HCT116 (cell line): ENCODE measurements around the gene MT3. TPM values are rescaled to one million over a fixed set of nuclear protein-coding genes. Genes with fewer than 3 reads are reported as not detected.

Experiments used
- ATAC-seq: fragments of 200-7000 bp; cut with Tn5 transposase; 2 replicates; pipeline ENCODE4 v1.9.1; 2020; ENCODE audit warnings: mild to moderate bottlenecking, moderate library complexity
- BruUV-seq: library from RNA; stranded (reverse); fragments of 400-500 nt; replicated peaks from 2 replicates; lab custom pipeline; 2021; lab: Mats Ljungman, UMichigan
- CTCF ChIA-PET: fragments of 300-600 bp; sonication (Branson Sonifier 250); formaldehyde crosslinking; loops from one replicate; lab custom pipeline; 2021; ENCODE audit warnings: antibody characterized with exemption; lab: Charles Lee
- POLR2A ChIA-PET: fragments of 300-600, 350-600 bp; sonication (Branson Sonifier 250); formaldehyde crosslinking; loops from one replicate; lab custom pipeline; 2021; ENCODE audit warnings: antibody characterized with exemption; lab: Charles Lee
- RAD21 ChIA-PET, 2 experiments: fragments of 300-600 bp; sonication (Branson Sonifier 250); formaldehyde crosslinking; loops; one replicate each; lab custom pipeline; 2023; ENCODE audit warnings: low total read pairs in 2 of 2; ENCODE audit not compliant: uncharacterized antibody in 2 of 2, unreplicated experiment in 2 of 2, low non-redundant PET in 1 of 2; lab: Charles Lee
- DNase-seq: peaks from one replicate; pipeline ENCODE4 v3.0.0-alpha.2; 2010; ENCODE audit warnings: low read depth, low spot score
- H2AFZ ChIP-seq: fragments of 200-600 bp; shearing (Covaris generic), sonication (generic); 2 replicates; pipeline ENCODE4 v1.6.1; 2017; ENCODE audit warnings: low read depth, mixed run types, mixed read lengths, antibody characterized with exemption, low read length; ENCODE audit not compliant: poor library complexity, severe bottlenecking
- H3K27ac ChIP-seq: 2 replicates; pipeline ENCODE4 v1.5.1; 2012; ENCODE audit warnings: low read depth, low read length
- H3K27me3 ChIP-seq: fragments of 200-600 bp; sonication (generic); 2 replicates; pipeline ENCODE4 v1.6.1; 2016; ENCODE audit warnings: mixed run types, low read length, mixed read lengths; ENCODE audit not compliant: insufficient read depth
- H3K36me3 ChIP-seq, 2 experiments: fragments of 200-500 bp in 1 of 2; fragments of 200-600 bp in 1 of 2; sonication (Bioruptor generic) in 1 of 2; sonication (generic) in 1 of 2; 2 replicates each; pipeline versions ENCODE4 v1.5.1 to v1.6.1; 2014 to 2016; ENCODE audit warnings: low read length in 2 of 2, inconsistent platforms in 1 of 2, mixed read lengths in 1 of 2, mixed run types in 1 of 2; ENCODE audit not compliant: insufficient read depth in 2 of 2, control insufficient read depth in 1 of 2
- H3K4me1 ChIP-seq, 2 experiments: fragments of 200-600 bp in 1 of 2; sonication (generic) in 1 of 2; 2 replicates each; pipeline versions ENCODE4 v1.5.1 to v1.6.1; 2012 to 2017; ENCODE audit warnings: low read length in 2 of 2, inconsistent platforms in 1 of 2, mild to moderate bottlenecking in 1 of 2, mixed read lengths in 1 of 2, mixed run types in 1 of 2, moderate library complexity in 1 of 2; ENCODE audit not compliant: insufficient read depth in 2 of 2, control insufficient read depth in 1 of 2
- H3K4me2 ChIP-seq: fragments of 200-600 bp; sonication (generic); 2 replicates; pipeline ENCODE4 v1.6.1; 2017; ENCODE audit warnings: mixed run types, low read length, mixed read lengths
- H3K4me3 ChIP-seq, 2 experiments: fragments of 200-600 bp in 1 of 2; sonication (generic) in 1 of 2; replicated peaks in 1 of 2; 2 replicates each; pipeline ENCODE4 v1.5.1; 2011 to 2016; ENCODE audit warnings: low read length in 2 of 2, control low read depth in 1 of 2, low read depth in 1 of 2, mild to moderate bottlenecking in 1 of 2, mixed read lengths in 1 of 2, mixed run types in 1 of 2
- H3K79me2 ChIP-seq: fragments of 200-600 bp; sonication (generic); 2 replicates; pipeline ENCODE4 v1.6.1; 2017; ENCODE audit warnings: mild to moderate bottlenecking, mixed run types, low read length, moderate library complexity, mixed read lengths; ENCODE audit not compliant: insufficient read depth
- H3K9ac ChIP-seq: fragments of 200-600 bp; sonication (generic); 2 replicates; pipeline ENCODE4 v1.6.1; 2016; ENCODE audit warnings: low read length, mixed read lengths
- H3K9me2 ChIP-seq: fragments of 200-600 bp; sonication (generic), shearing (Covaris generic); 2 replicates; pipeline ENCODE4 v1.6.1; 2017; ENCODE audit warnings: mixed run types, mild to moderate bottlenecking, moderate library complexity; ENCODE audit not compliant: insufficient read depth
- H3K9me3 ChIP-seq, 2 experiments: fragments of 200-500 bp in 1 of 2; fragments of 200-600 bp in 1 of 2; sonication (Bioruptor generic) in 1 of 2; sonication (generic) in 1 of 2; 2 replicates each; pipeline ENCODE4 v1.6.1; 2014 to 2017; ENCODE audit warnings: low read length in 2 of 2, mixed read lengths in 2 of 2, inconsistent platforms in 1 of 2, low read depth in 1 of 2, mild to moderate bottlenecking in 1 of 2, mixed run types in 1 of 2, moderate library complexity in 1 of 2; ENCODE audit not compliant: control insufficient read depth in 1 of 2, insufficient read depth in 1 of 2
- H4K20me1 ChIP-seq: fragments of 200-600 bp; sonication (generic), shearing (Covaris generic); 2 replicates; pipeline ENCODE4 v1.6.1; 2017; ENCODE audit warnings: mixed run types, mild to moderate bottlenecking, moderate library complexity; ENCODE audit not compliant: insufficient read depth
- POLR2A ChIP-seq: IDR thresholded peaks from 2 replicates; pipeline ENCODE4 v1.7.0; 2011; ENCODE audit warnings: borderline replicate concordance; ENCODE audit not compliant: insufficient read depth, insufficient read length; ENCODE audit errors: extremely low read depth
- POLR2AphosphoS5 ChIP-seq: IDR thresholded peaks from 2 replicates; pipeline ENCODE4 v1.6.1; 2011; ENCODE audit warnings: mild to moderate bottlenecking, low read depth, low read length, moderate library complexity
- REST ChIP-seq: IDR thresholded peaks from 2 replicates; pipeline ENCODE4 v1.6.1; 2012; ENCODE audit warnings: low read depth
- TCF7L2 ChIP-seq: IDR thresholded peaks from 2 replicates; pipeline ENCODE4 v1.7.0; 2011; ENCODE audit warnings: borderline replicate concordance, inconsistent platforms; ENCODE audit not compliant: insufficient read depth, insufficient read length; ENCODE audit errors: extremely low read depth
- YY1 ChIP-seq: IDR thresholded peaks from 2 replicates; pipeline ENCODE4 v1.6.1; 2011; ENCODE audit warnings: low read length, low read depth, moderate library complexity, mild to moderate bottlenecking; ENCODE audit not compliant: insufficient replicate concordance; ENCODE audit errors: extremely low read depth
- ZBTB33 ChIP-seq: IDR thresholded peaks from 2 replicates; pipeline ENCODE4 v1.6.1; 2011; ENCODE audit warnings: mild to moderate bottlenecking, low read length, moderate library complexity; ENCODE audit not compliant: insufficient replicate concordance; ENCODE audit errors: extremely low read depth
- ZFX ChIP-seq: fragments of 450-650 bp; IDR thresholded peaks from 2 replicates; pipeline ENCODE4 v1.6.1; 2017
- intact Hi-C: fragments of 100-400 bp; cut with micrococcal nuclease; formaldehyde crosslinking; loops from 2 replicates; pipeline ENCODE4 v1.10.0; 2022
- total RNA-seq: library from RNA; stranded (reverse); gene quantifications from one replicate; pipeline ENCODE4 v1.2.1, GENCODE V29; 2021; ENCODE audit not compliant: unreplicated experiment

MT3 gene
- total RNA-seq, 1 experiment from 2014 or later, result not detected

- Histone ChIP-seq H3K27me3 (no peaks in the 10 kb centered on the region), H4K20me1 (no peaks in the 10 kb centered on the region), H3K36me3 (no peaks in the 10 kb centered on the region), H3K4me1 (peaks cover 64 to 86% of the 10 kb centered on the region in 2 experiments), H3K79me2 (peaks cover 14% of the 10 kb centered on the region), H3K9me2 (no peaks in the 10 kb centered on the region), H3K4me3 (peak within 1 kb of the TSS; percentile 63 to 85), H3K4me2 (peak within 1 kb of the TSS; percentile 95), H2AFZ (no peak within 1 kb of the TSS), H3K27ac (peak within 1 kb of the TSS; percentile 96), H3K9me3 (no peaks in the 10 kb centered on the region), H3K9ac (peak within 1 kb of the TSS; percentile 91)
- intact Hi-C loops, result loop anchor here (1.0 to 2.0 kb wide), 2 partner anchors 17 to 75 kb away; partner anchors contain the start of genes MT1E and MT1X
- peak; percentile 71 for ATAC-seq
- peak; percentile 95 for DNase-seq
- ChIA-PET CTCF (interaction anchor here (0.9 to 1.1 kb wide), 5 partner anchors 8 to 252 kb away, joined by 3 to 8 read pairs (median 4); no protein-coding TSS in a partner anchor), POLR2A (interaction anchor here (0.7 to 16.1 kb wide), 13 partner anchors 8 to 134 kb away, joined by 3 to 344 read pairs (median 3); partner anchors contain the start of genes MT1E and MT1F), RAD21 (interaction anchor here (0.6 to 2.0 kb wide), 4 partner anchors 8 to 19 kb away, joined by 3 to 7 read pairs (median 4); partner anchors contain the start of gene MT1E (in 2 of the 2))
- BruUV-seq, result no TSS peak
- TF ChIP-seq POLR2AphosphoS5 (peak; percentile 100), YY1 (no peak), POLR2A (peak; percentile 95), REST (no peak), ZFX (peak; percentile 37; the same call in 1 of the 2 replicates), TCF7L2 (peak; percentile 60), ZBTB33 (peak; percentile 28)
Measured at GRCh38 chr16:56608043-56608875, 18.9 kb downstream of the MT3 start, which contains the start of gene MT2A. Gene MT2A, plus strand, starts transcription at chr16:56608584. Its CDS starts 72 bp downstream, at chr16:56608656.
